Measurements from ENCODE around the gene SDC3.

SDC3 gene

DNA sequence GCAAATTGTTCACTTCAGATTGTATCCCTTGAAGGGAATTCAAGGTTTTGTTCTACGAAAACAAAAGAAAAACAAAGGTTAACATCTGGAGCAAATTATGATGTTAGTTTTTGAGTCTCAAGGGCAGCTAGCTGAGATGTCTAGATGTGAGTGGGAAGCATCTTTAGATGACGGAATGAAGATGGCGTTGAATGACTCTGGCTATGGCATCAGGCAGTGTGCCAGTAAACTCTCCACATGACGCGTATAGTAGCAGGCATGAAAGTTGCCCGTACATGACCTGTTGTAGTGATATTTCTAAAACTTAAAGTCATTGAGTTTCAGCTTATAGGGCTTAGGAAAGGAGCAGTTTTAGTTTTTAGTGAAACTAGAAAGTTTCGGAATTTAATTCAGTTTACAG, 12.3 kb upstream of the SDC3 start:
- Histone ChIP-seq H3K27me3 (ENCODE audit: control insufficient read depth, low read length) (peaks cover 15% of the 10 kb centered on the region), H3K36me3 (ENCODE audit: control insufficient read depth, low read length) (no peaks in the 10 kb centered on the region), H4K20me1 (ENCODE audit: control insufficient read depth, insufficient read depth, low read depth, low read length) (no peaks in the 10 kb centered on the region; the same call in 1 of the 2 replicates), H3F3A (ENCODE audit: control insufficient read depth, insufficient read depth) (no peaks in the 10 kb centered on the region), H3K9me3 (ENCODE audit: control insufficient read depth, insufficient read depth, low read length) (no peaks in the 10 kb centered on the region), H3K27ac (ENCODE audit: low read depth, low read length) (no peak overlapping the region), H3K79me2 (ENCODE audit: control insufficient read depth, low read length) (no peaks in the 10 kb centered on the region), H3K4me3 (ENCODE audit: low read length) (no peak overlapping the region), H3K9me2 (replicated peaks; ENCODE audit: control insufficient read depth, low read length) (no peaks in the 10 kb centered on the region), H3K4me2 (ENCODE audit: low read length) (no peak overlapping the region), H3K4me1 (ENCODE audit: control insufficient read depth, low read length) (no peaks in the 10 kb centered on the region)
- TF ChIP-seq, protein P1, sequence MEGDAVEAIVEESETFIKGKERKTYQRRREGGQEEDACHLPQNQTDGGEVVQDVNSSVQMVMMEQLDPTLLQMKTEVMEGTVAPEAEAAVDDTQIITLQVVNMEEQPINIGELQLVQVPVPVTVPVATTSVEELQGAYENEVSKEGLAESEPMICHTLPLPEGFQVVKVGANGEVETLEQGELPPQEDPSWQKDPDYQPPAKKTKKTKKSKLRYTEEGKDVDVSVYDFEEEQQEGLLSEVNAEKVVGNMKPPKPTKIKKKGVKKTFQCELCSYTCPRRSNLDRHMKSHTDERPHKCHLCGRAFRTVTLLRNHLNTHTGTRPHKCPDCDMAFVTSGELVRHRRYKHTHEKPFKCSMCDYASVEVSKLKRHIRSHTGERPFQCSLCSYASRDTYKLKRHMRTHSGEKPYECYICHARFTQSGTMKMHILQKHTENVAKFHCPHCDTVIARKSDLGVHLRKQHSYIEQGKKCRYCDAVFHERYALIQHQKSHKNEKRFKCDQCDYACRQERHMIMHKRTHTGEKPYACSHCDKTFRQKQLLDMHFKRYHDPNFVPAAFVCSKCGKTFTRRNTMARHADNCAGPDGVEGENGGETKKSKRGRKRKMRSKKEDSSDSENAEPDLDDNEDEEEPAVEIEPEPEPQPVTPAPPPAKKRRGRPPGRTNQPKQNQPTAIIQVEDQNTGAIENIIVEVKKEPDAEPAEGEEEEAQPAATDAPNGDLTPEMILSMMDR (IDR thresholded peaks at IDR 0.05; ENCODE audit: low read depth, low read length, poor library complexity, severe bottlenecking), result no peak
- TF ChIP-seq EZH2phosphoT487 (IDR thresholded peaks at IDR 0.05; ENCODE audit: borderline replicate concordance, low read length), result no peak

DNA sequence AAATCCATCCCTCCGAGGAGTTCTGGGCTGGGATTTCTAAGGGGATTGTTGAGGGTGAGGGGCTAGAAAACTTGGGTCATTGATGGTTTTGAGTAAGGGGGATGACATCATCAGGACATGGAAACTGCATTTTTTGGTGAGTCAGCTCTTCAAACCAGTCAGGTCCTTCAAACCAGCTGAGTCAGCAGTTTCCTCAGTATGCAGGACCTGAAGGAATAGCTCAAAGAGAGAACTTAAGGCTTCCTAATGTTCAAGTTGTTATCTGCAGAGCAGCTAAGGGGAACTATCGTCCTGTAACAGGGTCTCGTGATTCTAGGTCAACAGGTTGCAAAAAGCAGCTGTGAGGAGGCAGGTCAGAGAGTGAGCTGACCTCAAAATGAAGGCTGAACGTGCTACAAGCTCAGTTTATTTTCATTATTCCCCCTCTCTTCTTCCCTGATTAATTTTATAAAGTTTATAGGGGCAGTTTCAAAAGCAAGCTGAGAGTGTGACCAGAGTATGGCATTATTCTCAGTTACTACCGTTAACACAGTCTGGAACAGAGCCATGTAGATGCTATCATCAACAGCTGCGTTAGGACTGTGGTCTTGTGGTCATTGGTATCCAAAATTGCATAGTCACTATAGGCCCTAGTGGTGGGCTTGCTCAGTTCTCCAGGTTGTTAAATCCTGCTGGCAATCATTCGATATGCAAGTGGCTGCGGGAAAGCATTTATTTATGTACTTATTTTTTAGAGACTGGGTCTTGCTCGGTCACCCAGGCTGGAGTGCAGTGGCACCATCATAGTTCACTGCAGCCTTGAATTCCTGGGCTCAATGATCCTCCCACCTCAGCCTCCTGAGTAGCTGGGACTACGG, 10.7 kb upstream of the SDC3 start:
- no peak overlapping the region for H3K4me2 ChIP-seq (ENCODE audit: low read length)
- H3K27me3 ChIP-seq (ENCODE audit: control insufficient read depth, low read length), result peaks cover 15% of the 10 kb centered on the region
- H3K4me1 ChIP-seq (ENCODE audit: control insufficient read depth, low read length), result no peaks in the 10 kb centered on the region
- no peak overlapping the region for H3K27ac ChIP-seq (ENCODE audit: low read depth, low read length)
- TF ChIP-seq, protein P1 (IDR thresholded peaks at IDR 0.05; ENCODE audit: low read depth, low read length, poor library complexity, severe bottlenecking), result no peak
- no peak for TF ChIP-seq EZH2phosphoT487 (IDR thresholded peaks at IDR 0.05; ENCODE audit: borderline replicate concordance, low read length)
- no peak overlapping the region for H3K4me3 ChIP-seq (ENCODE audit: low read length)
- no peaks in the 10 kb centered on the region for H3K36me3 ChIP-seq (ENCODE audit: control insufficient read depth, low read length)
- no peaks in the 10 kb centered on the region for H3K9me3 ChIP-seq (ENCODE audit: control insufficient read depth, insufficient read depth, low read length)
- no peaks in the 10 kb centered on the region for H3K9me2 ChIP-seq (replicated peaks; ENCODE audit: control insufficient read depth, low read length)
- no peaks in the 10 kb centered on the region; the same call in 1 of the 2 replicates for H4K20me1 ChIP-seq (ENCODE audit: control insufficient read depth, insufficient read depth, low read depth, low read length)
- H3F3A ChIP-seq (ENCODE audit: control insufficient read depth, insufficient read depth), result no peaks in the 10 kb centered on the region
- H3K79me2 ChIP-seq (ENCODE audit: control insufficient read depth, low read length), result no peaks in the 10 kb centered on the region

DNA sequence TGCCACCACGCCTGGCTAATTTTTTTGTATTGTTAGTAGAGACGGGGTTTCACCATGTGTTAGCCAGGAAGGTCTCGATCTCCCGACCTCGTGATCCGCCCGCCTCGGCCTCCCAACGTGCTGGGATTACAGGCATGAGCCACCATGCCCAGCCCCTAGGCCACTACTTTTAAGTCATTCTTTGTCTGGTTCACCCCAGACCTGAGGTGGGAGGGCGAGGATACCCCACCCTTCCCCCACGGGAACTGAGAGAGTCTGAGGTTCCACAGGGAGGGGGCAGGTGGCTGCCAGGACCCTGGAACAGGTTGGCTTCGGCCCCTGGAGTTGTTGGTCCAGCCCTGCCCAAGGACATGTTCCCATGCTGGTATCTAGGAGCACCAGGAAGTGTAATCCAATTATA, 7.7 kb upstream of the SDC3 start:
- Histone ChIP-seq H3K9me3 (ENCODE audit: control insufficient read depth, insufficient read depth, low read length) (no peaks in the 10 kb centered on the region), H3K4me2 (ENCODE audit: low read length) (no peak overlapping the region), H3K27me3 (ENCODE audit: control insufficient read depth, low read length) (peaks cover 9% of the 10 kb centered on the region), H3K4me1 (ENCODE audit: control insufficient read depth, low read length) (peaks cover 3% of the 10 kb centered on the region), H4K20me1 (ENCODE audit: control insufficient read depth, insufficient read depth, low read depth, low read length) (no peaks in the 10 kb centered on the region; the same call in 1 of the 2 replicates), H3K79me2 (ENCODE audit: control insufficient read depth, low read length) (no peaks in the 10 kb centered on the region), H3K9me2 (replicated peaks; ENCODE audit: control insufficient read depth, low read length) (no peaks in the 10 kb centered on the region), H3F3A (ENCODE audit: control insufficient read depth, insufficient read depth) (no peaks in the 10 kb centered on the region), H3K4me3 (ENCODE audit: low read length) (no peak overlapping the region), H3K27ac (ENCODE audit: low read depth, low read length) (no peak overlapping the region), H3K36me3 (ENCODE audit: control insufficient read depth, low read length) (no peaks in the 10 kb centered on the region)
- no peak for TF ChIP-seq EZH2phosphoT487 (IDR thresholded peaks at IDR 0.05; ENCODE audit: borderline replicate concordance, low read length)
- TF ChIP-seq, protein P1 (IDR thresholded peaks at IDR 0.05; ENCODE audit: low read depth, low read length, poor library complexity, severe bottlenecking), result no peak
